ENCODE measurements around the gene TVP23A. TPM values are rescaled to one million over a fixed set of nuclear protein-coding genes. Genes with fewer than 3 reads are reported as not detected.
"Not testable (repeated sequence)": the region's sequence is repeated elsewhere in the genome, so short reads cannot be mapped to it uniquely, and the experiment has no call there.

TVP23A gene
- total RNA-seq, 2 donors from 2014 or later = 2.1 to 3.7 TPM

- peak; percentile 50 for DNase-seq (ENCODE audit: low spot score)
- intact Hi-C loops (cut with DNase I) = no loop called here
Measured at GRCh38 chr16:10812312-10813098, 6.1 kb downstream of the TVP23A start.

DNA sequence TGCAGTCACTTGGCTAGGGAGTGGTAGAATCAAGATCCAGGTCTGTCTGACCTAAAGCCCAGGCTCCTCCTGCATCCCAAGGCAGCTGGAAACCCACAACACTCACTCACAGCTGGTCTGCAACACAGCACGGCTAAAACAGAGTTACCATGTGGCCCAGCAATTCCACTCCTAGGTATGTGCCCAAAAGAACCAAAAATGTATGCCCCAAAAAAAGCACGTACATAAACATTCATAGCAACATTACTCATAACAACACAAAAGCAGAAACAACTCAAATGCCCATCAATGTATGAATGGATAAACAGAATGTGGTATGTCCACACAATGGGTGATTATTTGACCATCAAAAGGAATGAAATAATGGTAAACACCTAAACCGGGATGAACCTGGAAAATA, 8.9 kb downstream of the TVP23A start:
- intact Hi-C loops (cut with DNase I) = loop anchor here in 1 of 2 donors (5.0 kb wide), 1 partner anchor 257 kb away; no protein-coding TSS in a partner anchor
- no peak for DNase-seq (ENCODE audit: low spot score)

GRCh38 chr16:10808850-10809249, 9.7 kb downstream of the TVP23A start:
- DNase-seq (ENCODE audit: low spot score) = no peak
- intact Hi-C loops (cut with DNase I) = loop anchor here in 1 of 2 donors (5.0 kb wide), 1 partner anchor 257 kb away; no protein-coding TSS in a partner anchor

DNA sequence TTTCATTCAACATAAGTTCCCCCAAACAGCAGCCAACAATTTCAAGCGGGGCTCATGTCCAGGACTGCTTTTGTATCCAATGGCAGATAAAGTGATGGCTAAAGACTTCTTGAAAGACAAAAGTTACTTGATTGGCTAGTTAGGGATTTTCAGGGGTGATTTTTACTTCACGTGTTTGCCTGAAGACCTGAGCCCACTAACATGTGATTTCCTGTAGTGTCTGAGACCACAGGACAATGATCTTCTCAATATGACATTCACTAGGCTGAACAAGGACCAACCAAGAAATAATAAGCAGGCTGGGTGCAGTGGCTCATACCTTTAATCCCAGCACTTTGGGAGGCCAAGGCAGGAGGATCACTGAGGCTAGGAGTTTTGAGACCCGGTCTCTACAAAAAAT, 10.4 kb downstream of the TVP23A start:
- no peak for DNase-seq (ENCODE audit: low spot score)
- intact Hi-C loops (cut with DNase I) = loop anchor here in 1 of 2 donors (5.0 kb wide), 1 partner anchor 256 kb away; no protein-coding TSS in a partner anchor

- intact Hi-C loops (cut with DNase I) = loop anchor here in 1 of 2 donors (5.0 kb wide), 1 partner anchor 254 kb away; no protein-coding TSS in a partner anchor
- DNase-seq (ENCODE audit: low spot score) = no peak
Measured at GRCh38 chr16:10806698-10807097, 11.9 kb downstream of the TVP23A start.

- DNase-seq (ENCODE audit: low spot score) = no peak
- intact Hi-C loops (cut with DNase I) = loop anchor here in 1 of 2 donors (5.0 kb wide), 1 partner anchor 253 kb away; no protein-coding TSS in a partner anchor
Measured at GRCh38 chr16:10805334-10805733, 13.3 kb downstream of the TVP23A start.

GRCh38 chr16:10799736-10800135, 18.9 kb downstream of the TVP23A start:
- no peak for DNase-seq (ENCODE audit: low spot score)
- intact Hi-C loops (cut with DNase I) = loop anchor here in 1 of 2 donors (10.0 kb wide), 1 partner anchor 355 kb away; no protein-coding TSS in a partner anchor

DNA sequence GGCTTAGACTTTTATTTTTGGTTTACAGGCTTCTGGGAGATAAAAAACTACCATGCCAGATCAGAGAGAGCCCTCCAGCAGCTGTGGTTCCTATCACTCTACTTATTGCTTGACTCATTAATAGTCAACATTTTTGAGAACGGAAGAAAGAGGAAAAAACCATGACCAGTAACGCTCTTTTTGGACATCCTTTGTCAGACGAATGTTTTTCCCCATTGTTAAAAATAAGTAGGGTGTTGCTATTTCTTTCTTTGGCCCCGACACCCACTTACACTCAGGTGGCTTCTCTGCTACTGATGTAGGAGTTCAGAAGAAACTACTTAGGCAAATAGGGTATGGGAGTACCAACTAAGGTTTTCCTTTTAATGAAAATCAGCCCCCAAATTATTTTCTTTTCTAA, 27.5 kb downstream of the TVP23A start:
- intact Hi-C loops (cut with DNase I) = loop anchor here in 1 of 2 donors (10.0 kb wide), 1 partner anchor 364 kb away; no protein-coding TSS in a partner anchor
- no peak for DNase-seq (ENCODE audit: low spot score)

DNA sequence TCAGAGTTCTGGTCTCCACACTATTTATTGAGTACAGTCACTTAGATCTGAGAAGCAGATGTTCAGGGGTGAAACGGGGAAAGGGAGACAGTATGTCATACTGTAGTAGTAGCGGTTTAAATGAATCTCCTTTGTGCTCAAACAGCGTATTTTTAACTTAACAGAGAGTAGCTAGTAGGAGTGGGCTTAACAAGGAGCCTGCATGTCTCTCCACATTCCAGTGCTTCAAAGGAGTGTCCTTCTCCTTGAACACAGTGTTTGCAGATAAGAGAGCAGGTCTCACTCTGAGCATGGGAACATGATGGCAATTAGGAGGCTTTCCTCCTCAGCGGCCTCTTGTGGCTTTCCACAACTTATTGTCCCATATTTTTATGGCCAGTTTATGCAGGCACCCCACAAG, 30.0 kb downstream of the TVP23A start:
- DNase-seq (ENCODE audit: low spot score); intact Hi-C loops (cut with DNase I): not testable (repeated sequence)

DNA sequence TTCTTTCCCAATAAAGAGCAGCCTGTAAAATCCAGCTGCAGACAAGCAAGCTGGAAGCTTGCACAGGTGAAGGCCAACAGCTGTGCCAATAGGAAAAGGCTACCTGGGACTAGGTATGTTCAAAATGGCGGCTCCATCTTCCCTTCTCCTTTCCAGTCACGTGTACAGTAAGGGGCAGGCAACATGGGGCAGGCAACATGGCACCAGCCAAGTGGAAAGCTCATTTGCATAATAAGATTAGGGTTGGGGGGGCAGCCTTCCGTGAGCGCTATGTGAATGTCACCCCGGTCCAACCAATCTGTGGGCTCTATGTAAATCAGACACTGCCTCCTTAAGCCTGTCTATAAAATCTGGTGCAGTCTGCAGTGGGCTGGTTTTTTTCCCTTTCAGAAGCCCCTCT, 31.3 kb downstream of the TVP23A start:
- no peak for DNase-seq (ENCODE audit: low spot score)
- intact Hi-C loops (cut with DNase I) = no loop called here

DNA sequence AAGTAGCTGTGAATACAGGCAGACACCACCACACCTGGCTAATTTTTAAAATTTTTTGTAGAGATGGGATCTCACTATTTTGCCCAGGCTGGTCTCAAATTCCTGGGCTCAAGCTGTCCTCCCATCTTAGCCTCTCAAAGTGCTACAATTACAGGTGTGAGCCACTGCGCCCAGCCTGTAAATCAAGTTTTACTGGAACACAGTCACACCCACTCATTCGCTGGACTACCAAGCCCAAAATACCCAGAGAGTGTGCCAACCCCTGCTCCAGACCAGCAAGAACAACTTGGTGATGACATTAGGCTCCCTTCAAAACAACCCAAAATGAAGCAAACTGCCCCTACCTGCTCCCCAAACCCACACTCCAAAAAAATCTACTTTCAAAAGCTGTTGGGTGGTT, 36.0 kb downstream of the TVP23A start:
- DNase-seq (ENCODE audit: low spot score) = no peak
- intact Hi-C loops (cut with DNase I) = no loop called here

- DNase-seq (ENCODE audit: low spot score) = no peak
- intact Hi-C loops (cut with DNase I) = no loop called here
Measured at GRCh38 chr16:10780628-10781027, 38.0 kb downstream of the TVP23A start.

- DNase-seq (ENCODE audit: low spot score); intact Hi-C loops (cut with DNase I): not testable (repeated sequence)
Measured at GRCh38 chr16:10779908-10780307, 38.7 kb downstream of the TVP23A start.

DNA sequence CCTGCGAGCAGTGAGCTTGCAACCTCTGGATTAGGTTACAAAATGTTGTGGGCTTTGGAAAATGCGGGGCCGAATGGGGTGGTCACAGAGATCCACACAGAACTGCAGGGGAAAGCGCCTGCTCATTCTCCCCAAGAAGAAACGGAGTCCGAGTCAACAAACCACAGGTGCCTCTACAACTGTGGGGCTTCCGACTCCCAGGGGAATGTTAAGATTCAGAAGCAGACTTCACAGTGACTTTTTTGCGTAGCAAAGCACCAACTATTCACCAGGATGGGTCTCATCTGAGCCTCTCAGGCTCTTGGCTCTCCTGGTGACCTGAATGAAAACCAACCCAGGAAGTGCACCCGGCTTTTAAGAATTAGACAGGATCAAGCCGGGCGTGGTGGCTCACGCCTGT, 41.2 kb downstream of the TVP23A start:
- intact Hi-C loops (cut with DNase I) = no loop called here
- DNase-seq (ENCODE audit: low spot score) = no peak

- intact Hi-C loops (cut with DNase I); DNase-seq (ENCODE audit: low spot score): not testable (repeated sequence)
Measured at GRCh38 chr16:10776923-10777322, 41.7 kb downstream of the TVP23A start.

DNA sequence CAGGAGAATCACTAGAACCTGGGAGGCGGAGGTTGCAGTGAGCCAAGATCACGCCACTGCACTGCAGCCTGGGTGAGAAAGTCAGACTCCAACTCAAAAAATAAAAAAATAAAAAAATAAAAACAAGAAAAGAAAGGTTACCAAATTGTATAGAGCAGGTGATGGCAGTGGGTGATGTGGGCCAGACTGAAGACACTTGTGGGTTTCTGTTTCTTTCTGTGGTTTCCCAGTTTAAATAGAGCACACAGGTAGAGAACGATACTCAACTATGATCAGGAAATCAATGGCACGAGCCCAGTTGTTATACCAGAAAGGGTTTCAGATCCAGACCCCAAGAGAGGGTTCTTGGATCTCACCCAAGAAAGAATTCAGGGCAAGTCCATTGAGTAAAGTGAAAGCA, 42.3 kb downstream of the TVP23A start:
- DNase-seq (ENCODE audit: low spot score) = no peak
- intact Hi-C loops (cut with DNase I) = no loop called here

GRCh38 chr16:10770907-10771306, 47.7 kb downstream of the TVP23A start:
- DNase-seq (ENCODE audit: low spot score) = no peak
- intact Hi-C loops (cut with DNase I) = no loop called here

DNA sequence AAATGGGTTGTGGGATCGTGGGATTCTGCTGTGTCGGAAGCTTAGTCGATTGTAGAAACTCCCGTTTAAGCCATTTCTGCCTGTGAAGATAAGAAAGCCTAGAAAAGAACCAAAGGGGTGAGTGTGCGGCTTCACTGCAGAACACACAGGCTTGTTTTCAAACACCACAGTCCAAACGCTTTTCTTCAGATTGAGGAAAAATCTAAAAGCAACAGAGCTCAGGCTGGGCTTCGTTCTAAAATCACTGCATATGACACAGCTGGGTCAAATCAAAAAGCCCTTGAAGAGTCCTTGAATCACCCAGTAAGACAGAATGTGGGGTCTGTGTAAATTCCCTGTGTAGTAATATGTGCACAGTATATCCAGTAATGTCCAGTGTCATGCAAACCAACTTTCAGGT, 49.2 kb downstream of the TVP23A start:
- intact Hi-C loops (cut with DNase I) = loop anchor here in 1 of 2 donors (5.0 kb wide), 1 partner anchor 48 kb away; the partner anchor contains the start of gene TVP23A
- DNase-seq (ENCODE audit: low spot score) = no peak

GRCh38 chr16:10767127-10767526, 51.5 kb downstream of the TVP23A start:
- intact Hi-C loops (cut with DNase I) = loop anchor here in 1 of 2 donors (5.0 kb wide), 1 partner anchor 50 kb away; the partner anchor contains the start of gene TVP23A
- DNase-seq (ENCODE audit: low spot score) = no peak

DNA sequence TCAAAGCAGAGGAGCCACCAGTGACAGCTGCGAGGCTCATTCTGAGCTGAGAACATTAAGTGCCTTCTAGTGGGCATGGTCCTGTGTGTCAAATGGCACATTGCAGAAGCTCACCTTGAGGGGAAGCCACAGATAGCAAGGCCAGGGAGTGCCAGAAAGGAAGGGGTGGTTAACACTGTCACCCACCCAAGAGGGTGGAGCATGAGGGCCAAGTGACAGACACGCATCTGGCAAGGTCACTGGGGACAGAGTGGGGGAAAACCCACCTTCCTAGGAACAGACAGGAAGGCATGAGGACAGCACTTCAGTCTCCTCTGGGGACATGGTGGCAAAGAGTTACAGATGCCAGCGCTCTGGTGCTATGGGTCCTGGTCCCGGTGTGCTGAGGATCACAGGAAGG, 52.8 kb downstream of the TVP23A start:
- no peak for DNase-seq (ENCODE audit: low spot score)
- intact Hi-C loops (cut with DNase I) = loop anchor here in 1 of 2 donors (5.0 kb wide), 1 partner anchor 52 kb away; the partner anchor contains the start of gene TVP23A

All from posterior vena cava (tissue), 2 donors.